IMR-90 (cell line): ENCODE measurements around the gene CDR2L. TPM values are rescaled to one million over a fixed set of nuclear protein-coding genes. Genes with fewer than 3 reads are reported as not detected.

Experiments used
- ATAC-seq: fragments of 200-7000 bp; cut with Tn5 transposase; 2 replicates; pipeline ENCODE4 v1.9.1; 2020; ENCODE audit warnings: low read depth, mild to moderate bottlenecking, moderate library complexity
- BruUV-seq: library from RNA; stranded (reverse); fragments of 400-500 nt; replicated peaks from 2 replicates; lab custom pipeline; 2021; lab: Mats Ljungman, UMichigan
- CTCF ChIA-PET: fragments of 300-600 bp; formaldehyde crosslinking; extraction: SDS; loops from one replicate; lab custom pipeline; 2021; ENCODE audit warnings: antibody characterized with exemption; lab: Yijun Ruan, JAX
- POLR2A ChIA-PET: fragments of 300-600 bp; sonication (Branson Sonifier 250); formaldehyde crosslinking; loops from one replicate; lab custom pipeline; 2022; ENCODE audit warnings: antibody characterized with exemption; ENCODE audit not compliant: unreplicated experiment; lab: Charles Lee
- DNase-seq: peaks from one replicate; pipeline ENCODE4 v3.0.0; 2013
- H2AFZ ChIP-seq: replicated peaks from 2 replicates; pipeline ENCODE3; 2013; ENCODE audit warnings: low read length, mild to moderate bottlenecking; ENCODE audit not compliant: poor library complexity
- H2AK5ac ChIP-seq: 2 replicates; pipeline ENCODE4 v1.6.1; 2013; ENCODE audit warnings: low read depth, low read length, inconsistent platforms
- H2AK9ac ChIP-seq: replicated peaks from 2 replicates; pipeline ENCODE3; 2013; ENCODE audit warnings: mild to moderate bottlenecking, low read depth, low read length, moderate library complexity; ENCODE audit not compliant: poor library complexity
- H2BK120ac ChIP-seq: 2 replicates; pipeline ENCODE4 v1.6.1; 2013; ENCODE audit warnings: low read depth, low read length, inconsistent platforms
- H2BK15ac ChIP-seq: 3 replicates; pipeline ENCODE4 v1.6.1; 2013; ENCODE audit warnings: low read depth, low read length, inconsistent platforms
- H2BK20ac ChIP-seq: 2 replicates; pipeline ENCODE4 v1.6.1; 2013; ENCODE audit warnings: low read depth, mild to moderate bottlenecking, inconsistent platforms, low read length, moderate library complexity
- H2BK5ac ChIP-seq: 2 replicates; pipeline ENCODE4 v1.6.1; 2013; ENCODE audit warnings: mild to moderate bottlenecking, low read depth, low read length, inconsistent platforms; ENCODE audit not compliant: poor library complexity, severe bottlenecking
- H3K14ac ChIP-seq: replicated peaks from 2 replicates; pipeline ENCODE4 v1.6.1; 2013; ENCODE audit warnings: low read depth, low read length, inconsistent platforms
- H3K18ac ChIP-seq: 2 replicates; pipeline ENCODE4 v1.6.1; 2013; ENCODE audit warnings: low read depth, low read length, control low read depth
- H3K23ac ChIP-seq: 2 replicates; pipeline ENCODE4 v1.6.1; 2013; ENCODE audit warnings: low read depth, low read length, inconsistent platforms
- H3K27ac ChIP-seq: 2 replicates; pipeline ENCODE4 v1.5.1; 2013; ENCODE audit warnings: mild to moderate bottlenecking, control low read depth, low read length; ENCODE audit not compliant: insufficient read depth
- H3K27me3 ChIP-seq: 2 replicates; pipeline ENCODE4 v1.6.1; 2013; ENCODE audit warnings: low read length; ENCODE audit not compliant: control insufficient read depth, insufficient read depth
- H3K36me3 ChIP-seq: 2 replicates; pipeline ENCODE4 v1.6.1; 2013; ENCODE audit warnings: low read length, mixed read lengths; ENCODE audit not compliant: control insufficient read depth, insufficient read depth
- H3K4ac ChIP-seq: 2 replicates; pipeline ENCODE4 v1.6.1; 2013; ENCODE audit warnings: low read depth, low read length, inconsistent platforms
- H3K4me1 ChIP-seq: 2 replicates; pipeline ENCODE4 v1.6.1; 2013; ENCODE audit warnings: low read length, mixed read lengths; ENCODE audit not compliant: control insufficient read depth, insufficient read depth
- H3K4me2 ChIP-seq: 2 replicates; pipeline ENCODE4 v1.6.1; 2013; ENCODE audit warnings: low read depth, mild to moderate bottlenecking, control low read depth, low read length, moderate library complexity
- H3K4me3 ChIP-seq: 2 replicates; pipeline ENCODE4 v1.5.1; 2013; ENCODE audit warnings: low read depth, mild to moderate bottlenecking, control low read depth, low read length, moderate library complexity; ENCODE audit not compliant: insufficient read depth
- H3K56ac ChIP-seq: 2 replicates; pipeline ENCODE4 v1.6.1; 2013; ENCODE audit warnings: low read length, inconsistent platforms; ENCODE audit not compliant: insufficient read depth; ENCODE audit errors: extremely low read depth
- H3K79me1 ChIP-seq, 2 experiments: 2 replicates each; pipeline ENCODE4 v1.6.1; 2013; ENCODE audit warnings: low read length in 2 of 2, inconsistent platforms in 1 of 2, low read depth in 1 of 2
- H3K9ac ChIP-seq: 2 replicates; pipeline ENCODE4 v1.6.1; 2013; ENCODE audit warnings: low read depth, low read length, control low read depth
- H3K9me1 ChIP-seq: 2 replicates; pipeline ENCODE4 v1.6.1; 2013; ENCODE audit warnings: low read length, inconsistent platforms; ENCODE audit not compliant: insufficient read depth
- H3K9me3 ChIP-seq: 2 replicates; pipeline ENCODE4 v1.6.1; 2013; ENCODE audit warnings: low read length; ENCODE audit not compliant: control insufficient read depth, insufficient read depth
- H4K20me1 ChIP-seq: 2 replicates; pipeline ENCODE4 v1.6.1; 2013; ENCODE audit warnings: low read length, inconsistent platforms; ENCODE audit not compliant: insufficient read depth
- H4K5ac ChIP-seq: 2 replicates; pipeline ENCODE4 v1.6.1; 2013; ENCODE audit warnings: mild to moderate bottlenecking, low read depth, low read length, control low read depth
- H4K8ac ChIP-seq, 2 experiments: 2 replicates each; pipeline ENCODE4 v1.6.1; 2013; ENCODE audit warnings: low read depth in 2 of 2, low read length in 2 of 2, control low read depth in 1 of 2, inconsistent platforms in 1 of 2
- H4K91ac ChIP-seq: 2 replicates; pipeline ENCODE4 v1.6.1; 2013; ENCODE audit warnings: low read depth, low read length, inconsistent platforms; ENCODE audit not compliant: insufficient read depth
- CEBPB ChIP-seq: IDR thresholded peaks from 2 replicates; pipeline ENCODE4 v1.6.1; 2012; ENCODE audit warnings: low read depth, low read length, improper control_type of control experiment
- MAFK ChIP-seq: IDR thresholded peaks from 2 replicates; pipeline ENCODE4 v1.6.1; 2012; ENCODE audit warnings: low read depth, low read length, improper control_type of control experiment
- WGBS, 2 experiments: methylation state at CpG; one replicate each; pipeline versions ENCODE4 v1.1.5 to v1.1.7; 2013; ENCODE audit warnings: missing lambda C conversion rate in 2 of 2; ENCODE audit not compliant: insufficient read length in 1 of 2; ENCODE audit errors: extremely low coverage in 2 of 2; 5-methylcytosine and 5-hydroxymethylcytosine counted together
- dilution Hi-C: fragments of 300-500 bp; cut with HindIII; formaldehyde crosslinking; loops from one replicate; pipeline ENCODE4 v1.14.3; 2018; ENCODE audit warnings: low sequenced_read_pairs; ENCODE audit not compliant: unreplicated experiment
- in situ Hi-C: fragments of 300-500 bp; cut with MboI; formaldehyde crosslinking; loops from 3 replicates; pipeline ENCODE4 v1.14.3; 2019; ENCODE audit warnings: low sequenced_read_pairs, inconsistent platforms, mixed read lengths
- intact Hi-C: fragments of 100-400 bp; cut with micrococcal nuclease; formaldehyde crosslinking; loops from 2 replicates; pipeline ENCODE4 v1.10.0; 2022
- polyA plus RNA-seq, 3 experiments: library from polyadenylated mRNA; depleted of rRNA; stranded (reverse); fragments of >200 nt; gene quantifications; 2 replicates each; pipeline ENCODE4 v1.2.3, GENCODE V29; 2012; ENCODE audit warnings: low replicate concordance in 1 of 3
- total RNA-seq: library from RNA; depleted of rRNA; stranded (reverse); fragments of >200 nt; gene quantifications from 2 replicates; pipeline ENCODE4 v1.2.3, GENCODE V29; 2012
- TF ChIP-seq, protein P1 (sequence below): fragments of 150-350 bp; IDR thresholded peaks from 2 replicates; pipeline ENCODE4 v1.6.1; 2017; ENCODE audit warnings: mild to moderate bottlenecking, antibody characterized with exemption, low read length, low read depth

CDR2L gene
- total and polyA plus RNA-seq, 2 of the 4 experiments (the other 2 are of a cell fraction): 5.7 to 18.9 TPM

DNA sequence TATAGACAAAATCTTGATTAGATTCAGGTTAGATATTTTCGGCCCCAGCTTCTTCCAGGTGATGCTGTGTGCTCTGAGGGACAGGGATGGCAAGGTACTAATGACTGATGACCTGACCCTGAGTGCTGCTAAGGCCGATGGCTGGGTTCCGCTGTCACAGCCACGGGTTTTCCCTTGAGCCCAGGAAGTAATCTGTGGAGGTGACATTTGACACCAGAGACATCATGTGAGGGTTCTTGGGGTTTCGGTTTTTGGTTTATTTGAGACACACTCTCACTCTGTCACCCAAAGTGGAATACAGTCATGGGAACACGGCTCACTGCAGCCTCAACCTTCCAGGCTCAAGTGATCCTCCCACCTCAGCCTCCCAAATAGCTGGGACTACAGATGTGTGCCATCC, 41.9 kb upstream of the CDR2L start:
- H2AK5ac ChIP-seq: no peak overlapping the region
- H2BK120ac ChIP-seq: no peak overlapping the region
- ChIA-PET POLR2A (no interaction called here), CTCF (no interaction called here)
- H2BK5ac ChIP-seq: no peak overlapping the region
- H3K9ac ChIP-seq: no peak overlapping the region
- peaks cover 53% of the 10 kb centered on the region for H3K27me3 ChIP-seq
- dilution Hi-C loops: no loop called here
- H3K56ac ChIP-seq: no peak overlapping the region
- no peaks in the 10 kb centered on the region for H3K4me1 ChIP-seq
- TF ChIP-seq MAFK: no peak
- TF ChIP-seq, protein P1, sequence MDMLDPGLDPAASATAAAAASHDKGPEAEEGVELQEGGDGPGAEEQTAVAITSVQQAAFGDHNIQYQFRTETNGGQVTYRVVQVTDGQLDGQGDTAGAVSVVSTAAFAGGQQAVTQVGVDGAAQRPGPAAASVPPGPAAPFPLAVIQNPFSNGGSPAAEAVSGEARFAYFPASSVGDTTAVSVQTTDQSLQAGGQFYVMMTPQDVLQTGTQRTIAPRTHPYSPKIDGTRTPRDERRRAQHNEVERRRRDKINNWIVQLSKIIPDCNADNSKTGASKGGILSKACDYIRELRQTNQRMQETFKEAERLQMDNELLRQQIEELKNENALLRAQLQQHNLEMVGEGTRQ: no peak
- no peak for TF ChIP-seq CEBPB
- H3K9me1 ChIP-seq: no peaks in the 10 kb centered on the region
- no peak overlapping the region for H3K4me2 ChIP-seq
- no peak overlapping the region for H2BK20ac ChIP-seq
- intact Hi-C loops: no loop called here
- WGBS, 2 experiments: no CpG with 5 or more reads among the region's 6 CpGs
- in situ Hi-C loops: no loop called here
- H4K8ac ChIP-seq: no peak overlapping the region
- no peak overlapping the region for H2AFZ ChIP-seq
- BruUV-seq: no TSS peak
- H2BK15ac ChIP-seq: no peak overlapping the region
- H2AK9ac ChIP-seq: no peak overlapping the region
- H3K36me3 ChIP-seq: no peaks in the 10 kb centered on the region
- no peak overlapping the region for H4K5ac ChIP-seq
- no peaks in the 10 kb centered on the region for H3K79me1 ChIP-seq
- H4K91ac ChIP-seq: no peak overlapping the region
- no peak overlapping the region for H3K14ac ChIP-seq
- H3K4ac ChIP-seq: no peak overlapping the region
- H4K20me1 ChIP-seq: no peaks in the 10 kb centered on the region
- H3K9me3 ChIP-seq: no peaks in the 10 kb centered on the region
- no peak overlapping the region for H3K27ac ChIP-seq
- ATAC-seq (no peak), DNase-seq (no peak)
- no peak overlapping the region for H3K23ac ChIP-seq
- H3K18ac ChIP-seq: no peak overlapping the region
- no peak overlapping the region for H3K4me3 ChIP-seq
